Kidney epithelial cell (primary cell): Measurements from ENCODE around the gene ADGRD2. TPM values are rescaled to one million over a fixed set of nuclear protein-coding genes. Genes with fewer than 3 reads are reported as not detected.
A peak's percentile ranks its signal among the peaks of the same experiment; 100 is the strongest.

ENCODE experiments used
- DNase-seq: peaks from one replicate; pipeline ENCODE4 v3.0.0-alpha.2; 2010; ENCODE audit warnings: low read depth
- H3K27me3 ChIP-seq: 2 replicates; pipeline ENCODE4 v1.6.0; 2011; ENCODE audit warnings: low read length; ENCODE audit not compliant: control insufficient read depth, insufficient read depth
- H3K36me3 ChIP-seq: 2 replicates; pipeline ENCODE4 v1.5.1; 2011; ENCODE audit warnings: low read length; ENCODE audit not compliant: control insufficient read depth, insufficient read depth
- H3K4me3 ChIP-seq: 2 replicates; pipeline ENCODE4 v1.5.1; 2011; ENCODE audit warnings: low read depth, mild to moderate bottlenecking, control low read depth, low read length
- CTCF ChIP-seq: IDR thresholded peaks from 2 replicates; pipeline ENCODE4 v1.5.1; 2011; ENCODE audit warnings: mild to moderate bottlenecking, moderate library complexity, low read length, control low read depth, inconsistent platforms; ENCODE audit not compliant: insufficient read depth, poor library complexity, severe bottlenecking
- total RNA-seq: library from RNA; depleted of rRNA; stranded (reverse); fragments of >200 nt; gene quantifications from 2 replicates; pipeline ENCODE4 v1.2.3, GENCODE V29; 2015

ADGRD2 gene
- total RNA-seq, 1 donor from 2014 or later: not detected

GRCh38 chr9:124522121-124523098 lies 72.2 kb downstream of the ADGRD2 start:
- DNase-seq: no peak
- TF ChIP-seq CTCF: peak; percentile 4

GRCh38 chr9:124526174-124526573 lies 75.9 kb downstream of the ADGRD2 start:
- Histone ChIP-seq H3K4me3 (no peak overlapping the region), H3K36me3 (no peaks in the 10 kb centered on the region), H3K27me3 (no peaks in the 10 kb centered on the region)
- DNase-seq: no peak
- no peak for TF ChIP-seq CTCF

More at GRCh38 chr9:124522121-124523098, 72.2 kb downstream of the ADGRD2 start:
- Histone ChIP-seq H3K36me3 (no peaks in the 10 kb centered on the region), H3K27me3 (no peaks in the 10 kb centered on the region), H3K4me3 (no peak overlapping the region)

- DNase-seq: no peak
- Histone ChIP-seq H3K27me3 (no peaks in the 10 kb centered on the region), H3K36me3 (no peaks in the 10 kb centered on the region), H3K4me3 (no peak overlapping the region)
- no peak for TF ChIP-seq CTCF
These were observed 77.5 kb downstream of the ADGRD2 start for GRCh38 chr9:124527781-124528180.

Other genes with a start within 250 kb of the ADGRD2 start
- 17.8 and 22.7 TPM in 2 replicates for gene NEK6, start 192.5 kb upstream of the ADGRD2 start, total RNA-seq
- gene PSMB7, start 35.0 kb upstream of the ADGRD2 start, total RNA-seq: 364 and 419 TPM in 2 replicates
- gene NR5A1, start 56.9 kb downstream of the ADGRD2 start, total RNA-seq: not detected in 2 replicates